ENCODE results near the gene SNRPF.

The SNRPF gene

GRCh38 chr12:95859947-95860850 lies 1.4 kb downstream of the SNRPF start:
- DNase-seq: no peak

- no peak for DNase-seq
Measured at GRCh38 chr12:95862038-95862437, 3.3 kb downstream of the SNRPF start.

DNA sequence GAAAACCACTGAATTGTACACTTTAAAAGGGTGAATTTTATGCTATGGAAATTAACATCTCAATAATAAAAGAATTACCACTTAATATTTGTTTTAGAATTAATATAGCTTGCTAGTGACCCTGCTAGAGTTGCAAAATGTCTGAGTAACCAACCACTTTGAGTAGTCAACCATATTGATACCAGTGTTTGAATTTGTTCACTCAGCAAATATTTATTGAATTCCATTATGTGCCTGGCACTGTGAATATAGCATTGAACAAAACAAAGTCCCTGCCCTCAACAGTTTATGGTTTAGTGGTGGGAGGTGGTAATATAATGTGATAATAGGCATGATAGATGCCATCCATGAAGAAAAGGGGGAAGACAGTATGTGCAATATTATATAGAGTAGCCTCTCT lies 4.6 kb downstream of the SNRPF start:
- no peak for DNase-seq

- no peak for DNase-seq
Measured at GRCh38 chr12:95870897-95871296, 12.1 kb downstream of the SNRPF start.

DNA sequence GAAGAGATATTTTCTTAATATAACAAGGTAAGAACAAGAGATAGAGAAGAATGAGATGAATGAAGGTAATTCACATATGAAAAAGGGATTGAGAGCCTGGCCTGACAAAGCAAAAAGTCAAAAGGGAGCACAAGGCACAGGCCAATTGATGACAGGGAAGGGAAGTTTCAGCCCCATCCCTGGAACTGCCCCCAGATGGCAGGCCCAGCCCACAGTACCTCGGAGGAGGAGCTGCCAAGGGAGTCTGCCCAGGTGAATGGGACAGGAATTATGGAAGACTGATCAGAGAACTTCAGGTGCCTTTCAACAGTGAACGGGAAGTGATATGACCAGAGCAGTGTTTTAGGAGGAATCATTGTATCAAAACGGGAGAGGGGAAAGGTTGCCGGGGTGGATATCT lies 15.7 kb downstream of the SNRPF start:
- DNase-seq: no peak

GRCh38 chr12:95877622-95878021 lies 18.9 kb downstream of the SNRPF start:
- no peak for DNase-seq

DNA sequence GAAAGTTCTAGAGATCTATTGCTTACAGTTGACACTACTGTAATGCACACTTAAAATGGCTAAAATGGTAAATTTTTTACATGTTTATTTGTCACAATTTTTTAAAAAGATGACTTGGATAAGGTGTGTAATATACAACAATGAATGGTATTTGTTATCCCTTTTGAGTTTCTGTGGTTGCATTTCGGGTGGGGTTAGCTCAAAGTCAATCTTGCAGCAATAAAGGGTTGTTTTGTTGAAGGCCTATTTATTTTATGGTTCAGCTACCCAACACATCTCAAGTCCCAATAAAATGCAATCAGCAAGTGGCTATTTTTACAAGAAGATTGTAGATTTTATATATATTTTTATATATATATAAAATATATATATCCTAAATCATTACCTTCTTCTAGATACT lies 22.1 kb downstream of the SNRPF start:
- DNase-seq: no peak

DNA sequence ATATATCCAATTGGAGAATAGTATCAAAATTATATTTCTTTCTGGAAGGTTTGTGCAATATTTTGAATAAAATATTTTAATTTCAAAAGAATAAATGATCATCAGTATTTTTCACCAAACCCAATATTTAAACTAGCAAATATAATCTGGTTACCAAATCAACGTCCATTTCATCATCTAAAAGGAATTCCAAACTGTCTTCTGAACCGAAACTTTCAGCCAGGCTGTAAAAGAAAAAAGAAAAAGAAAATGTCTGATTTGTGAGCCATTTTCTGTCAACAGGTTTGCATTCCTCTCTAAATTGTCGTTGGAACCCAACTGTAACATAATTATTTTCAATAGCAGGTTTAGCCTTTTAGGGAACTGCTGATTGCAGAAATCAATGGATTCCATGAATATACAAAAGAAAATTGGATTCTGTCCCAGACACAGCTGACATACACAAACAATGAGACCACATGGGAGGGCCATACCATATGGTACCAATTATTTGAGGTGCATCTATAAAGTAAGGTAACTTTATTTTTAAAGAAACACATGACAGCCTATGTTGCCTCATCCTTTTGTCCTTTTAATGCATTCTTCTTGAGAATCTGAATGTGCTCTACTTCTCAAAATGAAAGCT lies 22.7 kb downstream of the SNRPF start:
- no peak for DNase-seq

GRCh38 chr12:95882080-95882479 lies 23.3 kb downstream of the SNRPF start:
- DNase-seq: no peak

- DNase-seq: no peak
Measured at GRCh38 chr12:95882873-95883272, 24.1 kb downstream of the SNRPF start.

DNA sequence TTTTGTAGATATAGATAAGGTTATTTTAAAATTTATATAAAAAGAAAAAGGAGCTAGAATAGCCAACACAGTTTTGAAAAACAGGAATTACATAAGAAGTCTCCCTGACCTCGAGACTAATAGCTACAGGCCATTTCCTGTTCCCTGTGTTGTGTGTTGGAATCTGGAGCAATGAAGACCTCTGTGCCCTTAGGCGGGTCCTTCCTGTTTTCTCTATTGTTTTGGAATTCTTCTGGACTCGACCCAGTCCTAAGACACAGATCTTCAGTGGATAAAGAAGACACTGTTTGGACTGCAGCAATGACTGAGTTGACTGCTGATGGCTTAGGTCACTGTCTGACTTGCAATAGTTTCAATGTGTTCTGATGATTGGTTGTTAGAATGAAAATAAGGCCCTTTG lies 26.2 kb downstream of the SNRPF start:
- DNase-seq: no peak

GRCh38 chr12:95887311-95887710 lies 28.6 kb downstream of the SNRPF start:
- no peak for DNase-seq

GRCh38 chr12:95890958-95891357 lies 32.2 kb downstream of the SNRPF start:
- DNase-seq: no peak

DNA sequence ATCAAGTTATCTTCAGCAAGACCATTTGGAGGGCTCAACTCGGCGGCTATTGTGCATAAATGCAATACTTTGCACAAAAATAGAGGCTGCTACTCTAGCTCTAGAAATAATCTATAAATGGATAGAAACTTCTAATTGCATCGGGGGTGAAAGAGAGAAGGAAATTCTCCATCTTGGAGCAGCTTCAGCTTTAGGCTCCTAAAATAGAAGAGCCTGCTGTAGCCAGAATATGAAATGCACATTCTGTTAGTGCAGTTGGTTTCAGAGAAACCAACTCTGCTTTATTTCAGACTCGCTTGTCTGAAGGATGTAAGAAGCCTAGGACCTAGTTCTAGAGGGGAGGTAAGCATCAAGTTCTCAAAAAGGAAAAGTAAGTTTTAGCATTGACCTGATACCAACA lies 38.1 kb downstream of the SNRPF start:
- DNase-seq: no peak

- DNase-seq: no peak
Measured at GRCh38 chr12:95898081-95898480, 39.3 kb downstream of the SNRPF start.

GRCh38 chr12:95908573-95908972 lies 49.8 kb downstream of the SNRPF start:
- DNase-seq: no peak

GRCh38 chr12:95909871-95910270 lies 51.1 kb downstream of the SNRPF start:
- DNase-seq: no peak
